Astrocyte of the cerebellum (primary cell): Measurements from ENCODE around the gene SRCAP.

Source experiments
- DNase-seq: peaks from one replicate; pipeline ENCODE4 v3.0.0-alpha.2; 2011; ENCODE audit warnings: low read depth
- H3K4me3 ChIP-seq: 2 replicates; pipeline ENCODE4 v1.5.1; 2011; ENCODE audit warnings: mild to moderate bottlenecking, low read depth, low read length, moderate library complexity
- CTCF ChIP-seq: IDR thresholded peaks from 2 replicates; pipeline ENCODE4 v1.5.1; 2012; ENCODE audit warnings: low read length, low read depth, moderate library complexity, mild to moderate bottlenecking; ENCODE audit errors: missing control alignments
- in situ Hi-C: cut with HindIII; loops from 2 replicates; pipeline ENCODE4 v1.10.0; 2017; ENCODE audit warnings: low sequenced_read_pairs

The SRCAP gene

GRCh38 chr16:30760577-30761426, 61.8 kb downstream of the SRCAP start:
- DNase-seq: no peak
- peak overlapping the region; percentile 74 for H3K4me3 ChIP-seq
- no peak for TF ChIP-seq CTCF
- in situ Hi-C loops: no loop called here

- in situ Hi-C loops: no loop called here
- no peak for TF ChIP-seq CTCF
- peak overlapping the region; percentile 74 for H3K4me3 ChIP-seq
- DNase-seq: no peak
Observed at GRCh38 chr16:30761427-30761927, 62.5 kb downstream of the SRCAP start.

- peak; percentile 97 for DNase-seq
- no peak for TF ChIP-seq CTCF
- in situ Hi-C loops: no loop called here
- H3K4me3 ChIP-seq: peak within 1 kb of the TSS; percentile 74
Observed at GRCh38 chr16:30761928-30762902, 63.2 kb downstream of the SRCAP start, which contains the start of the genes CFAP119 and RNF40. Gene CFAP119, minus strand, starts transcription at chr16:30762062. Its CDS starts 314 bp downstream, at chr16:30761748. Gene RNF40, plus strand, starts transcription at chr16:30762322. Its CDS starts 224 bp downstream, at chr16:30762546.

- peak overlapping the region; percentile 74 for H3K4me3 ChIP-seq
- DNase-seq: no peak
- TF ChIP-seq CTCF: no peak
- in situ Hi-C loops: no loop called here
Observed at GRCh38 chr16:30762991-30763725, 64.2 kb downstream of the SRCAP start.

- DNase-seq: no peak
- in situ Hi-C loops: no loop called here
- TF ChIP-seq CTCF: no peak
- H3K4me3 ChIP-seq: no peak overlapping the region
Observed at GRCh38 chr16:30764086-30764485, 65.1 kb downstream of the SRCAP start.
